ENCODE measurements around the gene WDFY2.

DNA sequence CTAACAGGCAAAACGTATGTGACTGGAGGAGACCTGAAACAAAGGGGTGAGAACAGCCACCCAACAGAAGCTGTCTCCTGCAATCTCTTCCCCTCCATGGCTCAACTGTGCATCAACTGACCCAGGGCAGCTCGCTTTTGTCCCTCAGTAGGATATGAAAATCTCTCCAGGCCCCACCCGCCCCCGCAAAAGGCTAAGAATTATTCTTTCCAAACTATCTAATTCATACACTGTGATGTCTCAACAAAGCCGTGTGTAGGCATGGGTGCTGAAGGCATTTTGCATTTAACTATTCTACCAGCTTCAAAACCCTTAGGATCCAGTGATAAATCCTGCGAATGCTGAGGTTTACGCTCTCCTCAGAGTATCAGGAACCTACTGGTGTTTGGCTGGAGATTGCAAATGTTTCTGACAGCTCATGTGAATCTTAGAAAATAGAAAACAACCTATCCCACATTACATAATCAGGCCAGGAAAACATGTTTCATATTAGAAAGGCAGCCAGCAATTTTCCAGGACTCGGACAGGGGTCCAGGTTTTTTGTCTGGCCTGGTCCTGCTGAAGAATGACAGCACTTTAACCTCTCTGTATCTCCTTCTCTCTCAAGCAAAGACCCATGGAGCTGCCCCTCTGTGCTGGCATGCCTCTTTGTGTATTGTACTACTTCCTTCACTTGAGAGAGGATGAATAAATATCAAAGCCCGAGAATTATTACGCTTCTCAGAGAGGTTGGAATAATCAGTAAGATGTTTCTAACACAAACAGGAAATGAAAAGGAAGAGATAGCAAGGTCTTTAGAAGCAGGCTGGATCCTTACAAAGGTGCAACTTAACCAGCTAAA is 202.4 kb downstream of the WDFY2 start:
- no peak for TF ChIP-seq CTCF (IDR thresholded peaks at IDR 0.05 in 2 of 3, conservative IDR thresholded peaks at IDR 0.05 in 1 of 3; ENCODE audit: control insufficient read depth in 2 of 3, extremely low read depth in 1 of 3, insufficient read depth in 1 of 3, low read depth in 3 of 3, low read length in 3 of 3)
- TF ChIP-seq TCF3 (IDR thresholded peaks at IDR 0.05; ENCODE audit: borderline replicate concordance, insufficient read depth, low read depth, low read length), result no peak
- no peak for TF ChIP-seq POLR2AphosphoS5 (IDR thresholded peaks at IDR 0.05; ENCODE audit: low read length)
- TF ChIP-seq, protein P1, sequence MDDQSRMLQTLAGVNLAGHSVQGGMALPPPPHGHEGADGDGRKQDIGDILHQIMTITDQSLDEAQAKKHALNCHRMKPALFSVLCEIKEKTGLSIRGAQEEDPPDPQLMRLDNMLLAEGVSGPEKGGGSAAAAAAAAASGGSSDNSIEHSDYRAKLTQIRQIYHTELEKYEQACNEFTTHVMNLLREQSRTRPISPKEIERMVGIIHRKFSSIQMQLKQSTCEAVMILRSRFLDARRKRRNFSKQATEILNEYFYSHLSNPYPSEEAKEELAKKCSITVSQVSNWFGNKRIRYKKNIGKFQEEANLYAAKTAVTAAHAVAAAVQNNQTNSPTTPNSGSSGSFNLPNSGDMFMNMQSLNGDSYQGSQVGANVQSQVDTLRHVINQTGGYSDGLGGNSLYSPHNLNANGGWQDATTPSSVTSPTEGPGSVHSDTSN (IDR thresholded peaks at IDR 0.05; ENCODE audit: insufficient replicate concordance, low read depth, low read length), result no peak

Data from GM12878 (cell line).